HG03108 (cell line): ENCODE measurements around the gene PAK1.

ENCODE experiments used
- ATAC-seq: cut with Tn5 transposase; IDR thresholded peaks from one replicate; pipeline ENCODE4 v1.9.1; 2021; ENCODE audit warnings: moderate library complexity; ENCODE audit not compliant: unreplicated experiment

The PAK1 gene

DNA sequence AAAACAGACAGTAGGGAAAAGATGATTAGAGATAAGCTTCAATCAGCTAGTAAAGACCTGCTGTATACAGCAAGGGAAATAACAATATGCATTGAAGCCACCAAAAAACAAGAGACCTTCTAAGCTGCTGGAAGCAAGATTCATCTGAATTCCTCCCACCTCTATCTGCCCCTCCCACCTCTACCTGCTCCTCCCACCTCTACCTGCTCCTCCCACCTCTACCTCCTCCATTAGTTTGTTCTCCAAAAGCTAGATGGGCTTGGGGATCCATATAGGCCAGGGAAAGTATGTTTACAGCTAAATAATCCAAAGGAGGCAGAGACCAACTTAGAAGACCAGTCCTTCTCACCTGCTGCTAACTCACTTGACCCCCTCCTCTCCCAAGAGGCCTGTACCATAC is 33.2 kb downstream of the PAK1 start:
- ATAC-seq, result no peak

DNA sequence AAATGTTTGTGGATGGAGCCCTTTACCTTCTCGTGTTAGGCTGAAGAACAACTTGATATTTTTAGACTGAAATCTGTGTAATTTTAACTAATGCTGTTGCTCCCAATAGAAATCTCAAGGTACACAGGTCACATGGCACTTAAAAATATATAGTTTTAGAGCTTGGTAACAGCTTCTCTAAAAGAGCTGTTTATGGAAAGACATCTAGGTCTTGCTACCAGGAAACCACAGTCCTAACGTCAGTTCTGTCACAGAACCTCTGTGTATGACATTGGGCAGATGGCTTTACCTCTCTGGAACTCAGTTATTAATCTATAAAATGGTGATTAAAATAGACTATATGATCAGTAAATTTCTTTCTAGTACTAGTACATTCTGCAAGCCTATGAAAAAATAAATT is 35.4 kb downstream of the PAK1 start:
- ATAC-seq, result peak; percentile 41

- no peak for ATAC-seq
Observed at GRCh38 chr11:77436969-77437368, 36.9 kb downstream of the PAK1 start.

DNA sequence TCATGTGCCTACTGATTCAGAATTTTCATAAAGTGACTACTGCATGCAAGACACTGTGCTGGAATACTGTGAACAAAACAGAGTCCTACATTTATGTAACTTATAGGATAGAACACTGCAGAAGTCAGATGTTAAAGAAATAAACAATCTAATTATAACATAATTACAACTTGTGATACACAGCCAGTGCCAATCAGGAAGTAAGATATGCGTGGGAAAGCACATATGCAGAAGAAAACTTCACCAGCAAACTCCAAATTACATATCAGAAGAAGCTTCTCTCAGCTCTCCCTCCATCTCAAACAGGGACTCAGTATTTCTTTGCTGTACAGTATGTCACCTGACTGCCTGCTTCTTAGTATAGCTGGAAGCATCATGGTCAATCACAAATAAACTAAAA is 37.4 kb downstream of the PAK1 start:
- ATAC-seq, result no peak

GRCh38 chr11:77435972-77436371 is 37.9 kb downstream of the PAK1 start:
- ATAC-seq, result no peak

DNA sequence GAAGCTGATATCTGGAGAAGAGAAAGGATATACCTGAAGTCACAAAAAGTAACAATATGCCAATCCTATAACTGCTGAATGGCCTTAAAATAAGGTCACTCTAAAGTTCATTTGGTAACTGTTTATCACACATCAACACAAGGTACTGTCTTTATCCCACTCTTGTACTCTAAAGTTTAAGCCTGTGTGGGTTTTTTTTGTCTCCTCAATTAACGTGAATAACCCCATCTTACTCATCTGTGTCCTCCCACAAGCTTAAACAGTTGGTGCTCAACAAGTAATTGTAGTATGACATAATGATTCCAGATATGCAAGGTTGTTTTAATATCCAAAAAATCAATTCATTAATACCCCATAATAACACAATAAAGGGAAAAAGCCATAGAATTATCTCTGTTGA is 42.1 kb downstream of the PAK1 start:
- ATAC-seq, result no peak

DNA sequence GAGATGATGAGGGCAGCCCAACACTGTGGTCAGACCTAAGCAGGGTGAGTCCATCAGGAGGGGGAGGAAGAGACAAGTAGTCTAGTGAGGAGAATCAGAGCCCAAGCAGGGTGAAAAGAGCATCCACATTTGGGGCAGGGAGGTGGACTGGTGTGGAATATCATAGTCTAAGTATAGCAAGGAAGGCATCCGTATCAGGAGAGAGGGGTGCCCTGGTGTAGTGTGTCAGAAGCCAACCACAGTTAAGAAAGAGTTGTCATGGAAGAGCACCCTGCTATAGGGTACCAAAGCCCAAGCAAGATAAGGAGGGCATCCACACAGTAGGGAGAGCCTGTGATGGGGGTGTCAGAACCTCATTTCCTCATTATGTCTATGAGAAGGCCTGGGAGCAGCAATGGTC is 45.3 kb downstream of the PAK1 start:
- ATAC-seq, result no peak

- ATAC-seq, result no peak
Observed at GRCh38 chr11:77425346-77425745, 48.5 kb downstream of the PAK1 start.

GRCh38 chr11:77424644-77425043 is 49.2 kb downstream of the PAK1 start:
- no peak for ATAC-seq

DNA sequence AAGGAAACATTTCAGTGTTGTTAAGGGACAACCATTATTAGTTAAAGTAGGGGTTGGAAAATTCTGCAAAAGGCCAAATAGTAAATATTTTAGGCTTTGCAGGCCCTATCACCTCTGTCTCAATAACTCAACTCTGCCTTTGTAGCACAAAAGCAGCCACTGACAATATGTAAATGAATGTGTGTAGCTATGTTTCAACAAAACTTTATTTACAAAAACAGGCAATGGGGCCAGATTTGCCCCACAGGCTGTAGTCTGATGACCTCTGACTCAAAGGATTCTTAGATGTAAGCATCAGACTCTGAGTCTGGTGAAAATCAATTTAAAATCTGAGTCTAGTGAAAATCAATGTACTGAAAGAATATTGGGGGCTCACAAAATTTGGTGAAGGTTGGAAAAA is 50.3 kb downstream of the PAK1 start:
- no peak for ATAC-seq

DNA sequence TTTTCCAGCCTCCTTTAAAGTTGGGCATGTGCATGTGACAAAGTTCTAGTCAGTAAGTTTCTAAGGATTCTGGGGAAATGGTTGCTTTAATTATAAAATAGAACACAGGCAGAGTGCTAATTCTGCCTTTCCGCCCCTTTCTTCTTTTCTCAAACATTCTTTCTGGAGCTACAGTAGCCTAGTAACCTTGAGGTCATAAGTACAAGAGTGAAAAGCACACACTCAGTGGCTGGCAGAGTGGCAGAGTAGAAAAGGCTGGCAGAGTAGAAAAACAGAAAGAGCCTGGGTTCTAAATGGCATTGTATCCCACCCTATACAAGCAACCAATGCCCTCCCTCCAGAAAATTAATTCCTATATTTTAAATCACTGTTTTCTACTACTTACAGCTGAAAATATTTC is 51.2 kb downstream of the PAK1 start:
- no peak for ATAC-seq

DNA sequence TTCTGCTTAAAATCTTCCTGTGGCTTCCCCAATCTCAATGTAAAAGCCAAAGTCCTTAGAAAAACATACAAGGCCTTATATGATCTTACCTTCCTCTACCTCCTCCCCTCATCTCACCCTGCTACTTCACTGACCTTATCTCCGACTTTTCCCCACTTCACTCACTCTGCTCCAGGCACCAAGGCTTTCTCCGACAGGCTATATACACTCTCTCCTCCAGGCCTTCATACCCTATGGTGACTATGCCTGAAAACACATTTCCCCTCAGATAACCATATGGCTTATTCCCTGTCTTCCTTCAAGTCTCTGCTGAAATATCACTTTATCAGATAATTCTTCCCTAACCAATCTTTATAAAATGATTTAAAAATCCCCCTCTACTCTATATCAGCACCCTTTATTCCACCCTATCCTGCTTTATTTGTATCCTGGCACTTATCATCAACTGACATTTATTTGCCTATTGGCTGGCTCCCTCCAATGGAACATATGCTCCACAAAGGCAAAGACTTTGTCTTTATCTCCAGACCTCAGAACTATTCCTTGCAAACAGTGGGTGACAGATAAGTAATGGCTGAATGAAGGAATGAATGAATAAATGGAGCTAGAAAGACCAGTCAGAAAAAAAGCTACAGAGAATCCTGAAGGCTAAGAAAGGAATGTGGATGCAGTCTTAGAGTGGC is 52.7 kb downstream of the PAK1 start:
- ATAC-seq, result no peak

- no peak for ATAC-seq
Observed at GRCh38 chr11:77418971-77419597, 54.8 kb downstream of the PAK1 start.

DNA sequence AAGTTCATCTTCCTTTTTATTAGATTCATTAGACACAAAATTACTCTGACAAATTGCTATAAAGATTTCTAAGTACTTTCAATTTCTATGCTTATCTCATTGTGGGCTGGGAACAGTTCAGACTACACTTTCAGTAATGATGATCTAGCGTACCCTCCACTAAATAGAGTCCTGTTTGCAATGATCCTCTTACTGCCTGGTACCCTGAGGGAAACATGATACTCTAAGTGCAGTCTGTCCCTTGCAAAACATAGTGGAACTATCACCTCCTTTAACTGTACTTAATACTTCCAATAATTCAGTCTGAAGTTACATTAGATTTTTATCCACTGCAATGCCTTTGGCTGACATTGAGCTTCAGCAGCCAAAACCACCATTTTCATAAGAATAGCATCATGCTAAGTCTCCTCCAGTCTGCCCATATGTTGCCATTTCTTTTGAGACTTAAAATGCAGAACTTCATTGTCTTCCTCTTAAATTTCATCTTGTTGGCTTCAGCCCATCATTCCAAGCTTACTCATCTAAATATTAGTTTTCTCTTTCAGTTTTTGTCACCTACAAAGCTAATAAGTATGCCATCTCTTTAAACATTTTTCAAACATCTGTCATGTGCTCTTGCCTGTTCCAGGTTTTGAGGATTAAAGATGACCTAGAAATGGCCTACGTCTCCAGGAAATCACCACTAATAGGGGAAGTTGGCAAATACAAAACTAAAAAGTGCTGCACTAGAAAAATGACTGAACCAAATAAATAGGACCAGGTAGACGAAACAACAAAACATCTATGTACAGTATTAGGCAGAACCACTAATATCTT is 55.5 kb downstream of the PAK1 start:
- no peak for ATAC-seq

GRCh38 chr11:77416357-77416756 is 57.5 kb downstream of the PAK1 start:
- no peak for ATAC-seq

- no peak for ATAC-seq
Observed at GRCh38 chr11:77413850-77414460, 59.9 kb downstream of the PAK1 start.

GRCh38 chr11:77412814-77413213 is 61.1 kb downstream of the PAK1 start:
- ATAC-seq, result no peak

- ATAC-seq, result peak; percentile 91
Observed at GRCh38 chr11:77411717-77412441, 62.0 kb downstream of the PAK1 start.

- peak; percentile 32 for ATAC-seq
Observed at GRCh38 chr11:77411137-77411707, 62.7 kb downstream of the PAK1 start.

GRCh38 chr11:77410076-77410827 is 63.6 kb downstream of the PAK1 start:
- ATAC-seq, result no peak
